ENCODE results near the gene NCBP3. TPM values are rescaled to one million over a fixed set of nuclear protein-coding genes. Genes with fewer than 3 reads are reported as not detected.
"Not testable (repeated sequence)": the region's sequence is repeated elsewhere in the genome, so short reads cannot be mapped to it uniquely, and the experiment has no call there.

Gene NCBP3
- total RNA-seq, 2 donors from 2014 or later: 14.8 to 370 TPM

DNA sequence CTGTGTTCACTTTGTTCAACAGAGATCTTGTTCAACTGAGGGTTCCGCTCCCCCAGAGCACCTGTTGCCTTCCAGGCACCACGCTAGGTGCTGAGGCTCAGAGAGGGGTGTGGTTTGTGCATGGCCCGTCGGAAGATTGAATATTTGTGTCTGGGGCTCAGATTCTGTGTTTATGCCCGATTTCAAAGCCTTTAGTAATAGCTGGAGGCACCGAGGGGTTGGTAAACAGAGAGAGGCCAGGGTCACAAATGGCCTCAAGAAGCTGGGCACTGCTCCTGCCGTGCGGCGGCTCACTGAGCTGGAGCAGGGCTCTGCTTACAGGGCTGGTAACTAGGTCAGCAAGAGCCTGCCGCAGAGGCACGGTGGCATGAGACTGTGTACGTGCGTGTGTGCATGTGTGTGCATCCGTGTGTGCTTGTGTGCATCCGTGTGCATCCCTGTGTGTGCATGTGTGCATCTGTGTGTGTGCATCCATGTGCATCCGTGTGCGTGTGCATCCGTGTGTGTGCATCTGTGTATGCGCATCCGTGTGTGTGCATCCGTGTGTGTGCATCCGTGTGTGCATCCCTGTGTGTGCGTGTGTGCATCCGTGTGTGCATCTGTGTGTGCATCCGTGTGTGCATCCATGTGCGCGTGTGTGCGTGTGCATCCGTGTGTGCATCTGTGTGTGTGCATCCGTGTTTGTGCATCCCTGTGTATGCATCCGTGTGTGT is 50.5 kb downstream of the NCBP3 start:
- 77% methylated on average over 30 of the region's 31 CpGs for WGBS
- intact Hi-C loops (cut with DNase I): no loop called here
- no peaks in the 10 kb centered on the region for H3K4me1 ChIP-seq (replicated peaks)
- no peaks in the 10 kb centered on the region for H3K27me3 ChIP-seq (replicated peaks; ENCODE audit: insufficient read depth)
- no peak for TF ChIP-seq CTCF (IDR thresholded peaks at IDR 0.05)
- TF ChIP-seq POLR2A (IDR thresholded peaks at IDR 0.05): no peak
- TF ChIP-seq POLR2AphosphoS5 (IDR thresholded peaks at IDR 0.05): no peak
- no peaks in the 10 kb centered on the region for H3K36me3 ChIP-seq
- no peak overlapping the region for H3K27ac ChIP-seq
- no peak overlapping the region for H3K4me3 ChIP-seq
- H3K9me3 ChIP-seq: no peaks in the 10 kb centered on the region
- no peak for DNase-seq (ENCODE audit: low spot score)

DNA sequence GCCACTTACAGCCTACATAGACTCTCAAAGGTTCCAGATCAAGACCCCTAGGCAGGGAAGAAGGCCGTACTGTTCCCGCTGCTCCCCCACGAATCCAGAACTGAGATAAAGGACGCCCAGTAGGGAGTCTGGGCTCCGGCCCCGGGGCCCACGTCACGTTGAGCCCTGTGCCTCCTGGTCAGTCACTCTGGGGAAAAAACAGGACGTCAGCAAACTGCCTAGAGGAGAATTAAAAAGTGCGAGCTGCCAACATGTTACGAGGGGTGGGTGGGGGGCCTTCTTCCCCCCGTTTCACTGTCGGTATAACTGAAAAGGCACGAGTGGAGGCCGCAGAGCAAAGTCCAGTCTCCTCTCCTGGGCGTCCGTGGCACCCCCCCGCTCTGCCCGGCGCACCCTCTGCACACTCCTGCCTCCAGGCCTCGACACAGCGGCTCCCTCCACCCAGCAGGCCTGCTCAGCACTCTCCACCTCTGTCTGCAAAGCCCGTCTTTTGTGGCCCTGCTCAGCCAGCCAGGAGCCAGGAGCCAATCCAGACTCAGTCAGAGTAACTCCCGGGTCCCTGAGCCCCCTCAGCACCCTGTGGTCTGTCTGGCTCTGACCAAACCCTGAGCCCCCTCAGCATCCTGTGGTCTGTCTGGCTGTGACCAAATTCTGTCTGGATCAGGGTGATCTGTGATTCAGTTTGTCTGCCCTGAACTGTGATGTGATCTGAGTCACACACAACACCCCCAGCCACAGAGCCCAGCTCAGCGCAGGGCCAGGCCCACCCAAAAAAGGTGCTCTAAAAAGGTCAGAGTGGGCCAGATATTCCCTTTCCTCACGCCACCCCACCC is 51.3 kb downstream of the NCBP3 start:
- DNase-seq (ENCODE audit: low spot score): no peak

GRCh38 chr17:3794152-3794551 is 51.9 kb downstream of the NCBP3 start:
- intact Hi-C loops (cut with DNase I); H3K27me3 ChIP-seq (replicated peaks; ENCODE audit: insufficient read depth); H3K27ac ChIP-seq; H3K4me1 ChIP-seq (replicated peaks); H3K4me3 ChIP-seq; H3K36me3 ChIP-seq; H3K9me3 ChIP-seq; DNase-seq (ENCODE audit: low spot score): not testable (repeated sequence)
- 97% methylated on average over 9 of the region's 9 CpGs for WGBS

More for the DNA sequence above, 51.3 kb downstream of the NCBP3 start:
- TF ChIP-seq CTCF (IDR thresholded peaks at IDR 0.05) (no peak), POLR2AphosphoS5 (IDR thresholded peaks at IDR 0.05) (no peak), POLR2A (IDR thresholded peaks at IDR 0.05) (no peak)
- no peaks in the 10 kb centered on the region for H3K27me3 ChIP-seq (replicated peaks; ENCODE audit: insufficient read depth)
- H3K27ac ChIP-seq: no peak overlapping the region
- H3K9me3 ChIP-seq: no peaks in the 10 kb centered on the region
- no peaks in the 10 kb centered on the region for H3K36me3 ChIP-seq
- H3K4me1 ChIP-seq (replicated peaks): no peaks in the 10 kb centered on the region
- H3K4me3 ChIP-seq: no peak overlapping the region
- intact Hi-C loops (cut with DNase I): no loop called here
- WGBS: 71% methylated on average over 26 of the region's 26 CpGs

- H3K4me1 ChIP-seq (replicated peaks); H3K27ac ChIP-seq; H3K36me3 ChIP-seq; DNase-seq (ENCODE audit: low spot score); intact Hi-C loops (cut with DNase I); H3K4me3 ChIP-seq; H3K9me3 ChIP-seq; H3K27me3 ChIP-seq (replicated peaks; ENCODE audit: insufficient read depth): not testable (repeated sequence)
- WGBS: 85% methylated on average over 7 of the region's 7 CpGs
Observed at GRCh38 chr17:3793258-3793657, 52.8 kb downstream of the NCBP3 start.

DNA sequence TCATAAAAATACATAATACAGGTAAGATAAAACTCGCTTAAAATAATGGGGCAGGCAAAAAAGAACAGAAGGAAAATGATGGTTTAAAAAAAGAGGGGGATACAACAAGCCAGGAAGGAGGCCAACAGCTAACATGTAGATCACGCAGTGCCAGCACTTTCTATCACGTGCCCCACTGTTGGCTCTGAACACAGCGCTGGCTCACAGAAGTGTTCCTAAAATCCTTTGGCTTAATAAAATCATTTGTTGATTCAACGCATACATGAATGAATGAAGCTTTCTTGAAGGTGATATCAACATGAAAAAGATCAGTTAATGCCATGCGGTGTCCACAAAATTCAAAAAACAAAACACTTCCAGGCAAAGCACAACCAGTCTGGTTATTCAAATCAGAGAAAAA is 53.6 kb downstream of the NCBP3 start:
- no peaks in the 10 kb centered on the region for H3K36me3 ChIP-seq
- 24% methylated on average over 6 of the region's 6 CpGs for WGBS
- no peaks in the 10 kb centered on the region for H3K9me3 ChIP-seq
- no peaks in the 10 kb centered on the region for H3K4me1 ChIP-seq (replicated peaks)
- H3K4me3 ChIP-seq: no peak overlapping the region
- intact Hi-C loops (cut with DNase I): no loop called here
- TF ChIP-seq CTCF (IDR thresholded peaks at IDR 0.05) (no peak), POLR2AphosphoS5 (IDR thresholded peaks at IDR 0.05) (peak; percentile 74), POLR2A (IDR thresholded peaks at IDR 0.05) (no peak)
- H3K27me3 ChIP-seq (replicated peaks; ENCODE audit: insufficient read depth): no peaks in the 10 kb centered on the region
- no peak overlapping the region for H3K27ac ChIP-seq
- DNase-seq (ENCODE audit: low spot score): peak; percentile 73

Measured in prostate gland (tissue), 2 donors.